Gastrocnemius medialis (tissue), 4 donors: Measurements from ENCODE around the gene KDM4E. TPM values are rescaled to one million over a fixed set of nuclear protein-coding genes. Genes with fewer than 3 reads are reported as not detected.

Source experiments
- ATAC-seq, 2 donors: fragments of 150-250 bp; one replicate each; pipeline ENCODE4 v1.9.1; 2016
- DNase-seq, 2 donors: peaks; one replicate each; pipeline ENCODE4 v3.0.0-alpha.2; 2019
- H3K27ac ChIP-seq, 4 donors: fragments of 200-600 bp; sonication (generic); 1 replicate in 1 of 4; 2 replicates in 3 of 4; pipeline ENCODE4 v1.5.1; 2016 to 2018; ENCODE audit warnings: mild to moderate bottlenecking in 2 of 4, moderate library complexity in 1 of 4
- H3K27me3 ChIP-seq, 3 donors: fragments of 200-600 bp; sonication (generic) in 2 of 3; 1 replicate in 1 of 3; 2 replicates in 2 of 3; pipeline versions ENCODE4 v1.5.1 to v1.6.0; 2016 to 2019; ENCODE audit warnings: mild to moderate bottlenecking in 1 of 3, moderate library complexity in 1 of 3
- H3K36me3 ChIP-seq, 2 donors: fragments of 200-600 bp; sonication (generic) in 1 of 2; one replicate each; pipeline ENCODE4 v1.5.1; 2017 to 2018
- H3K4me1 ChIP-seq, 2 donors: fragments of 200-600 bp; sonication (generic) in 1 of 2; one replicate each; pipeline ENCODE4 v1.5.1; 2016 to 2017; ENCODE audit warnings: mild to moderate bottlenecking in 2 of 2
- H3K4me3 ChIP-seq, 4 donors: fragments of 200-600 bp; sonication (generic) in 3 of 4; 1 replicate in 1 of 4; 2 replicates in 3 of 4; pipeline ENCODE4 v1.5.1; 2016 to 2019; ENCODE audit warnings: mild to moderate bottlenecking in 2 of 4
- H3K9me3 ChIP-seq, 3 donors: fragments of 200-600 bp; sonication (generic) in 2 of 3; 1 replicate in 1 of 3; 2 replicates in 2 of 3; pipeline ENCODE4 v1.5.1; 2016 to 2019
- POLR2A ChIP-seq, 2 donors: fragments of 450-650 bp; IDR thresholded peaks; one replicate each; pipeline ENCODE4 v1.6.1; 2017; ENCODE audit warnings: antibody characterized with exemption in 2 of 2, mild to moderate bottlenecking in 2 of 2, moderate library complexity in 2 of 2
- in situ Hi-C, 4 donors: fragments of 200-750 bp; cut with MboI; loops; one replicate each; pipeline versions ENCODE4 v1.15.0 to v1.8.0; 2017; ENCODE audit warnings: low sequenced_read_pairs in 4 of 4
- intact Hi-C: fragments of 100-400 bp; cut with DNase I; formaldehyde crosslinking; loops from one replicate; pipeline ENCODE4 v1.15.1; 2023; ENCODE audit warnings: low total_unique reads
- total RNA-seq, 4 donors: library from RNA; depleted of rRNA; stranded (reverse); fragments of >200 nt; gene quantifications; one replicate each; pipeline versions ENCODE4 v1.1.0 to v1.2.3, GENCODE V29; 2016
- TF ChIP-seq, protein P1 (sequence below), 5 experiments: fragments of 450-650 bp in 3 of 5; fragments of 200-600 bp in 2 of 5; sonication (generic) in 2 of 5; IDR thresholded peaks in 4 of 5; conservative IDR thresholded peaks in 1 of 5; 1 replicate in 4 of 5; 2 replicates in 1 of 5; pipeline ENCODE4 v1.5.1; 2016 to 2019; ENCODE audit warnings: antibody characterized with exemption in 5 of 5, mild to moderate bottlenecking in 3 of 5, moderate library complexity in 3 of 5

The KDM4E gene
- total RNA-seq, 4 donors from 2014 or later: not detected

- no peaks in the 10 kb centered on the region for H3K27me3 ChIP-seq
- H3K4me1 ChIP-seq: peaks cover 19 to 27% of the 10 kb centered on the region in 2 donors
- H3K36me3 ChIP-seq: no peaks in the 10 kb centered on the region
- ATAC-seq (peak; percentile 87 to 88), DNase-seq (peak; percentile 82 to 85)
- H3K9me3 ChIP-seq: no peaks in the 10 kb centered on the region
- in situ Hi-C loops (loop anchor here (5.0 to 25.0 kb wide), 4 partner anchors 74 to 696 kb away; partner anchors contain the start of genes CWC15 (in 2 of the 4), KDM4D (in 2 of the 4) and SESN3 (in 1 of the 4)), intact Hi-C loops (loop anchor here (1.0 to 10.0 kb wide), 9 partner anchors 21 to 1326 kb away; partner anchors contain the start of genes C11orf54, CWC15, ENDOD1 and KDM4D)
- peak; percentile 77 to 84 for TF ChIP-seq POLR2A (IDR thresholded peaks at IDR 0.05)
- TF ChIP-seq, protein P1, sequence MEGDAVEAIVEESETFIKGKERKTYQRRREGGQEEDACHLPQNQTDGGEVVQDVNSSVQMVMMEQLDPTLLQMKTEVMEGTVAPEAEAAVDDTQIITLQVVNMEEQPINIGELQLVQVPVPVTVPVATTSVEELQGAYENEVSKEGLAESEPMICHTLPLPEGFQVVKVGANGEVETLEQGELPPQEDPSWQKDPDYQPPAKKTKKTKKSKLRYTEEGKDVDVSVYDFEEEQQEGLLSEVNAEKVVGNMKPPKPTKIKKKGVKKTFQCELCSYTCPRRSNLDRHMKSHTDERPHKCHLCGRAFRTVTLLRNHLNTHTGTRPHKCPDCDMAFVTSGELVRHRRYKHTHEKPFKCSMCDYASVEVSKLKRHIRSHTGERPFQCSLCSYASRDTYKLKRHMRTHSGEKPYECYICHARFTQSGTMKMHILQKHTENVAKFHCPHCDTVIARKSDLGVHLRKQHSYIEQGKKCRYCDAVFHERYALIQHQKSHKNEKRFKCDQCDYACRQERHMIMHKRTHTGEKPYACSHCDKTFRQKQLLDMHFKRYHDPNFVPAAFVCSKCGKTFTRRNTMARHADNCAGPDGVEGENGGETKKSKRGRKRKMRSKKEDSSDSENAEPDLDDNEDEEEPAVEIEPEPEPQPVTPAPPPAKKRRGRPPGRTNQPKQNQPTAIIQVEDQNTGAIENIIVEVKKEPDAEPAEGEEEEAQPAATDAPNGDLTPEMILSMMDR (IDR thresholded peaks at IDR 0.05 in 4 of 5, conservative IDR thresholded peaks at IDR 0.05 in 1 of 5): no peak
- peak overlapping the region; percentile 51 to 93 (median 76) for H3K4me3 ChIP-seq
- peak overlapping the region; percentile 89 to 98 (median 94) for H3K27ac ChIP-seq
Observed at GRCh38 chr11:95068549-95068948, 43.5 kb downstream of the KDM4E start.

GRCh38 chr11:95070471-95070870 lies 45.4 kb downstream of the KDM4E start:
- TF ChIP-seq POLR2A (IDR thresholded peaks at IDR 0.05): no peak
- TF ChIP-seq, protein P1 (IDR thresholded peaks at IDR 0.05 in 4 of 5, conservative IDR thresholded peaks at IDR 0.05 in 1 of 5): no peak
- Histone ChIP-seq H3K4me1 (peaks cover 33 to 42% of the 10 kb centered on the region in 2 donors), H3K27ac (peak overlapping the region in 3 of 4 donors; percentile 29 to 96 (median 92)), H3K27me3 (no peaks in the 10 kb centered on the region), H3K9me3 (no peaks in the 10 kb centered on the region), H3K36me3 (no peaks in the 10 kb centered on the region), H3K4me3 (no peak overlapping the region)
- in situ Hi-C loops: loop anchor here in 3 of 4 donors (5.0 to 25.0 kb wide), 5 partner anchors 72 to 694 kb away; partner anchors contain the start of gene SESN3 (in 1 of the 3)
- intact Hi-C loops: no loop called here
- DNase-seq (no peak), ATAC-seq (no peak)

- peaks cover 29 to 36% of the 10 kb centered on the region in 2 donors for H3K4me1 ChIP-seq
- no peaks in the 10 kb centered on the region for H3K9me3 ChIP-seq
- no peak overlapping the region for H3K27ac ChIP-seq
- H3K36me3 ChIP-seq: no peaks in the 10 kb centered on the region
- H3K4me3 ChIP-seq: no peak overlapping the region
- no peaks in the 10 kb centered on the region for H3K27me3 ChIP-seq
- intact Hi-C loops (no loop called here), in situ Hi-C loops (loop anchor here in 3 of 4 donors (5.0 to 25.0 kb wide), 5 partner anchors 69 to 692 kb away; partner anchors contain the start of gene SESN3 (in 1 of the 3))
- DNase-seq (no peak), ATAC-seq (no peak)
- no peak for TF ChIP-seq POLR2A (IDR thresholded peaks at IDR 0.05)
- TF ChIP-seq, protein P1 (IDR thresholded peaks at IDR 0.05 in 4 of 5, conservative IDR thresholded peaks at IDR 0.05 in 1 of 5): no peak
Observed at GRCh38 chr11:95072948-95073347, 47.9 kb downstream of the KDM4E start.

- no peak for TF ChIP-seq POLR2A (IDR thresholded peaks at IDR 0.05)
- TF ChIP-seq, protein P1 (IDR thresholded peaks at IDR 0.05 in 4 of 5, conservative IDR thresholded peaks at IDR 0.05 in 1 of 5): no peak
- DNase-seq: peak; percentile 47 to 76
- intact Hi-C loops: no loop called here
- H3K36me3 ChIP-seq: no peaks in the 10 kb centered on the region
- ATAC-seq: peak; percentile 86 to 95
- no peaks in the 10 kb centered on the region for H3K27me3 ChIP-seq
- peak overlapping the region; percentile 34 to 43 (median 40) for H3K27ac ChIP-seq
- no peaks in the 10 kb centered on the region for H3K9me3 ChIP-seq
- H3K4me1 ChIP-seq: peaks cover 16 to 22% of the 10 kb centered on the region in 2 donors
- in situ Hi-C loops: loop anchor here (5.0 to 25.0 kb wide), 6 partner anchors 67 to 690 kb away; partner anchors contain the start of genes AMOTL1 (in 1 of the 4) and SESN3 (in 1 of the 4)
- no peak overlapping the region for H3K4me3 ChIP-seq
Observed at GRCh38 chr11:95074792-95075563, 49.9 kb downstream of the KDM4E start.
